OCI-LY3 (cell line): ENCODE results near the gene PELI1.

Experiments
- H2AFZ ChIP-seq: fragments of 200-600, 300-600 bp; shearing (Covaris generic); 2 replicates; pipeline ENCODE4 v1.6.0; 2014; ENCODE audit warnings: antibody characterized with exemption, low read depth, low read length
- H3K27ac ChIP-seq: fragments of 200-600, 300-600 bp; sonication (generic); 2 replicates; pipeline ENCODE4 v1.5.1; 2014; ENCODE audit warnings: mild to moderate bottlenecking, low read length, moderate library complexity, mixed read lengths
- H3K27me3 ChIP-seq: fragments of 200-600, 300-600 bp; sonication (generic); 2 replicates; pipeline ENCODE4 v1.6.1; 2014; ENCODE audit warnings: low read depth, low read length, mixed read lengths
- H3K36me3 ChIP-seq: fragments of 200-600, 300-600 bp; sonication (generic); replicated peaks from 2 replicates; pipeline ENCODE3; 2014; ENCODE audit warnings: low read depth, low read length, mixed read lengths
- H3K4me1 ChIP-seq: fragments of 300-600, 200-600 bp; sonication (generic); 2 replicates; pipeline ENCODE4 v1.6.1; 2014; ENCODE audit warnings: low read length, mixed read lengths
- H3K4me2 ChIP-seq: fragments of 200-600, 300-600 bp; sonication (generic); 2 replicates; pipeline ENCODE4 v1.6.1; 2014; ENCODE audit warnings: low read length, mixed read lengths
- H3K4me3 ChIP-seq: fragments of 300-600, 200-600 bp; sonication (generic); 2 replicates; pipeline ENCODE4 v1.5.1; 2014; ENCODE audit warnings: antibody characterized with exemption, mild to moderate bottlenecking, low read length, moderate library complexity
- H3K79me2 ChIP-seq: fragments of 300-600, 200-600 bp; shearing (Covaris generic); 2 replicates; pipeline ENCODE4 v1.6.1; 2014; ENCODE audit warnings: mild to moderate bottlenecking, low read length, mixed read lengths
- H3K9ac ChIP-seq: fragments of 300-600, 200-600 bp; shearing (Covaris generic); 2 replicates; pipeline ENCODE4 v1.6.0; 2014; ENCODE audit warnings: mild to moderate bottlenecking, low read length, moderate library complexity
- H3K9me3 ChIP-seq: fragments of 200-600, 300-600 bp; shearing (Covaris generic); 2 replicates; pipeline ENCODE4 v1.6.1; 2014; ENCODE audit warnings: low read length, mixed read lengths; ENCODE audit not compliant: insufficient read depth
- H4K20me1 ChIP-seq: fragments of 200-600, 300-600 bp; sonication (generic); 2 replicates; pipeline ENCODE4 v1.6.1; 2016; ENCODE audit warnings: low read length, mixed read lengths; ENCODE audit not compliant: insufficient read depth
- EZH2phosphoT487 ChIP-seq: fragments of 200-600 bp; shearing (Covaris generic); IDR thresholded peaks from 2 replicates; pipeline ENCODE4 v1.6.1; 2018; ENCODE audit warnings: antibody characterized with exemption, mixed run types, low read depth
- TF ChIP-seq, protein P1 (sequence below): fragments of 200-600, 300-600 bp; sonication (generic); IDR thresholded peaks from 2 replicates; pipeline ENCODE4 v1.5.1; 2014; ENCODE audit warnings: antibody characterized with exemption, low read length, low read depth

Gene PELI1

GRCh38 chr2:64189586-64189985 is 45.4 kb upstream of the PELI1 start:
- H3K27ac ChIP-seq, result peak overlapping the region; percentile 24; the same call in 1 of the 2 replicates
- no peak overlapping the region for H3K9ac ChIP-seq
- no peaks in the 10 kb centered on the region for H3K27me3 ChIP-seq
- H3K4me2 ChIP-seq, result peak overlapping the region; percentile 46
- H3K9me3 ChIP-seq, result no peaks in the 10 kb centered on the region
- H3K4me1 ChIP-seq, result peaks cover 71% of the 10 kb centered on the region
- H2AFZ ChIP-seq, result peak overlapping the region; percentile 4; the same call in 1 of the 2 replicates
- no peaks in the 10 kb centered on the region for H3K79me2 ChIP-seq
- peak overlapping the region; percentile 16 for H3K4me3 ChIP-seq
- no peaks in the 10 kb centered on the region for H3K36me3 ChIP-seq
- no peaks in the 10 kb centered on the region for H4K20me1 ChIP-seq
- no peak for TF ChIP-seq EZH2phosphoT487
- TF ChIP-seq, protein P1, sequence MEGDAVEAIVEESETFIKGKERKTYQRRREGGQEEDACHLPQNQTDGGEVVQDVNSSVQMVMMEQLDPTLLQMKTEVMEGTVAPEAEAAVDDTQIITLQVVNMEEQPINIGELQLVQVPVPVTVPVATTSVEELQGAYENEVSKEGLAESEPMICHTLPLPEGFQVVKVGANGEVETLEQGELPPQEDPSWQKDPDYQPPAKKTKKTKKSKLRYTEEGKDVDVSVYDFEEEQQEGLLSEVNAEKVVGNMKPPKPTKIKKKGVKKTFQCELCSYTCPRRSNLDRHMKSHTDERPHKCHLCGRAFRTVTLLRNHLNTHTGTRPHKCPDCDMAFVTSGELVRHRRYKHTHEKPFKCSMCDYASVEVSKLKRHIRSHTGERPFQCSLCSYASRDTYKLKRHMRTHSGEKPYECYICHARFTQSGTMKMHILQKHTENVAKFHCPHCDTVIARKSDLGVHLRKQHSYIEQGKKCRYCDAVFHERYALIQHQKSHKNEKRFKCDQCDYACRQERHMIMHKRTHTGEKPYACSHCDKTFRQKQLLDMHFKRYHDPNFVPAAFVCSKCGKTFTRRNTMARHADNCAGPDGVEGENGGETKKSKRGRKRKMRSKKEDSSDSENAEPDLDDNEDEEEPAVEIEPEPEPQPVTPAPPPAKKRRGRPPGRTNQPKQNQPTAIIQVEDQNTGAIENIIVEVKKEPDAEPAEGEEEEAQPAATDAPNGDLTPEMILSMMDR, result no peak

GRCh38 chr2:64189167-64189566 is 44.9 kb upstream of the PELI1 start:
- no peak for TF ChIP-seq EZH2phosphoT487
- TF ChIP-seq, protein P1, result no peak
- no peaks in the 10 kb centered on the region for H4K20me1 ChIP-seq
- no peaks in the 10 kb centered on the region for H3K36me3 ChIP-seq
- no peaks in the 10 kb centered on the region for H3K9me3 ChIP-seq
- H3K4me3 ChIP-seq, result peak overlapping the region; percentile 16
- peaks cover 69% of the 10 kb centered on the region for H3K4me1 ChIP-seq
- H3K27me3 ChIP-seq, result no peaks in the 10 kb centered on the region
- H3K9ac ChIP-seq, result no peak overlapping the region
- no peaks in the 10 kb centered on the region for H3K79me2 ChIP-seq
- peak overlapping the region; percentile 4; the same call in 1 of the 2 replicates for H2AFZ ChIP-seq
- H3K4me2 ChIP-seq, result peak overlapping the region; percentile 46
- no peak overlapping the region for H3K27ac ChIP-seq

- H3K4me2 ChIP-seq, result peak overlapping the region; percentile 21
- peaks cover 47% of the 10 kb centered on the region for H3K4me1 ChIP-seq
- no peak overlapping the region for H3K4me3 ChIP-seq
- H4K20me1 ChIP-seq, result no peaks in the 10 kb centered on the region
- no peak overlapping the region for H3K27ac ChIP-seq
- no peak overlapping the region for H2AFZ ChIP-seq
- H3K79me2 ChIP-seq, result no peaks in the 10 kb centered on the region
- TF ChIP-seq, protein P1, result no peak
- TF ChIP-seq EZH2phosphoT487, result no peak
- no peaks in the 10 kb centered on the region for H3K9me3 ChIP-seq
- H3K9ac ChIP-seq, result no peak overlapping the region
- no peaks in the 10 kb centered on the region for H3K27me3 ChIP-seq
- H3K36me3 ChIP-seq, result no peaks in the 10 kb centered on the region
These were observed 42.7 kb upstream of the PELI1 start for GRCh38 chr2:64186699-64187605.

GRCh38 chr2:64179582-64180321 is 35.5 kb upstream of the PELI1 start:
- H3K27me3 ChIP-seq, result no peaks in the 10 kb centered on the region
- peak overlapping the region; percentile 83 for H2AFZ ChIP-seq
- no peaks in the 10 kb centered on the region for H3K36me3 ChIP-seq
- no peaks in the 10 kb centered on the region for H3K9me3 ChIP-seq
- peak overlapping the region; percentile 76 for H3K4me2 ChIP-seq
- H3K4me1 ChIP-seq, result peaks cover 13% of the 10 kb centered on the region
- peak overlapping the region; percentile 59 for H3K27ac ChIP-seq
- H3K4me3 ChIP-seq, result peak overlapping the region; percentile 52
- H3K79me2 ChIP-seq, result no peaks in the 10 kb centered on the region
- TF ChIP-seq EZH2phosphoT487, result no peak
- TF ChIP-seq, protein P1, result no peak
- peak overlapping the region; percentile 30 for H3K9ac ChIP-seq
- H4K20me1 ChIP-seq, result no peaks in the 10 kb centered on the region
